H9 (cell line): ENCODE data around the gene SEC22C. TPM values are rescaled to one million over a fixed set of nuclear protein-coding genes. Genes with fewer than 3 reads are reported as not detected.
"Not testable (repeated sequence)": the region's sequence is repeated elsewhere in the genome, so short reads cannot be mapped to it uniquely, and the experiment has no call there.

ENCODE experiments used
- DNase-seq: peaks from one replicate; pipeline ENCODE4 v3.0.0-alpha.2; 2017
- H2AFZ ChIP-seq: one replicate; pipeline ENCODE4 v1.6.1; 2013; ENCODE audit warnings: mild to moderate bottlenecking, low read length, control low read depth, moderate library complexity
- H2AK5ac ChIP-seq: 2 replicates; pipeline ENCODE4 v1.6.1; 2013; ENCODE audit warnings: low read length, control low read depth, mixed read lengths; ENCODE audit not compliant: insufficient read length
- H2BK120ac ChIP-seq: one replicate; pipeline ENCODE4 v1.6.1; 2013; ENCODE audit warnings: low read depth, mild to moderate bottlenecking, low read length, control low read depth, inconsistent platforms; ENCODE audit not compliant: poor library complexity, severe bottlenecking
- H2BK12ac ChIP-seq: 2 replicates; pipeline ENCODE4 v1.6.1; 2013; ENCODE audit warnings: low read length, control low read depth, mixed read lengths, low read depth; ENCODE audit not compliant: insufficient read length
- H2BK15ac ChIP-seq: 2 replicates; pipeline ENCODE4 v1.6.1; 2013; ENCODE audit warnings: low read depth, low read length, control low read depth
- H2BK20ac ChIP-seq: one replicate; pipeline ENCODE4 v1.6.1; 2013; ENCODE audit warnings: low read depth, mild to moderate bottlenecking, low read length, control low read depth, inconsistent platforms; ENCODE audit not compliant: poor library complexity, severe bottlenecking
- H2BK5ac ChIP-seq: 2 replicates; pipeline ENCODE4 v1.6.1; 2013; ENCODE audit warnings: low read length, control low read depth, mixed read lengths; ENCODE audit not compliant: insufficient read length
- H3K14ac ChIP-seq: 2 replicates; pipeline ENCODE4 v1.6.1; 2013; ENCODE audit warnings: low read length, control low read depth; ENCODE audit not compliant: insufficient read depth
- H3K18ac ChIP-seq: 2 replicates; pipeline ENCODE4 v1.6.1; 2013; ENCODE audit warnings: low read depth, mild to moderate bottlenecking, mixed read lengths, low read length, control low read depth; ENCODE audit not compliant: insufficient read length
- H3K23ac ChIP-seq: 2 replicates; pipeline ENCODE4 v1.6.1; 2013; ENCODE audit warnings: low read length, control low read depth, mixed read lengths, low read depth; ENCODE audit not compliant: insufficient read length
- H3K23me2 ChIP-seq: 2 replicates; pipeline ENCODE4 v1.6.1; 2013; ENCODE audit warnings: low read depth, mild to moderate bottlenecking, mixed read lengths, low read length, control low read depth; ENCODE audit not compliant: insufficient read length, poor library complexity, severe bottlenecking
- H3K27ac ChIP-seq: 2 replicates; pipeline ENCODE4 v1.5.1; 2013; ENCODE audit warnings: low read length, control low read depth, mixed read lengths, low read depth; ENCODE audit not compliant: insufficient read length
- H3K27me3 ChIP-seq: 2 replicates; pipeline ENCODE4 v1.6.1; 2013; ENCODE audit warnings: low read length, control low read depth, inconsistent platforms; ENCODE audit not compliant: insufficient read depth
- H3K4ac ChIP-seq: 2 replicates; pipeline ENCODE4 v1.6.1; 2013; ENCODE audit warnings: low read depth, mild to moderate bottlenecking, control low read depth, inconsistent platforms, low read length, moderate library complexity
- H3K4me1 ChIP-seq: 2 replicates; pipeline ENCODE4 v1.6.1; 2013; ENCODE audit warnings: low read length, control low read depth, inconsistent platforms; ENCODE audit not compliant: insufficient read depth
- H3K4me2 ChIP-seq: 2 replicates; pipeline ENCODE4 v1.6.1; 2013; ENCODE audit warnings: low read length, control low read depth, mixed read lengths; ENCODE audit not compliant: insufficient read length, insufficient read depth
- H3K56ac ChIP-seq: 2 replicates; pipeline ENCODE4 v1.6.1; 2013; ENCODE audit warnings: low read depth, mild to moderate bottlenecking, mixed read lengths, low read length, control low read depth; ENCODE audit not compliant: insufficient read length
- H3K79me1 ChIP-seq: 2 replicates; pipeline ENCODE4 v1.6.1; 2013; ENCODE audit warnings: low read depth, mild to moderate bottlenecking, moderate library complexity, low read length, control low read depth, inconsistent platforms; ENCODE audit not compliant: insufficient read depth, poor library complexity, severe bottlenecking
- H3K79me2 ChIP-seq: 2 replicates; pipeline ENCODE4 v1.6.1; 2013; ENCODE audit warnings: low read length, control low read depth, inconsistent platforms; ENCODE audit not compliant: insufficient read depth
- H3K9ac ChIP-seq: 2 replicates; pipeline ENCODE4 v1.6.1; 2013; ENCODE audit warnings: low read length, control low read depth, mixed read lengths; ENCODE audit not compliant: insufficient read length; ENCODE audit errors: extremely low read depth
- H3K9me3 ChIP-seq: one replicate; pipeline ENCODE4 v1.6.1; 2013; ENCODE audit warnings: low read depth, low read length, inconsistent platforms; ENCODE audit not compliant: control insufficient read depth
- H3T11ph ChIP-seq: one replicate; pipeline ENCODE4 v1.6.1; 2013; ENCODE audit warnings: mild to moderate bottlenecking, low read length, control low read depth, inconsistent platforms
- H4K20me1 ChIP-seq: one replicate; pipeline ENCODE4 v1.6.1; 2013; ENCODE audit not compliant: control insufficient read depth, insufficient read length, insufficient read depth
- H4K5ac ChIP-seq: 2 replicates; pipeline ENCODE4 v1.6.1; 2013; ENCODE audit warnings: low read depth, mild to moderate bottlenecking, mixed read lengths, low read length, control low read depth; ENCODE audit not compliant: insufficient read length
- H4K8ac ChIP-seq: replicated peaks from 2 replicates; pipeline ENCODE4 v1.6.1; 2013; ENCODE audit warnings: low read length, control low read depth, mixed read lengths, low read depth; ENCODE audit not compliant: insufficient read length
- H4K91ac ChIP-seq: 2 replicates; pipeline ENCODE4 v1.6.1; 2013; ENCODE audit warnings: low read depth, mild to moderate bottlenecking, moderate library complexity, mixed read lengths, low read length, control low read depth; ENCODE audit not compliant: insufficient read length
- H3K27ac Mint-ChIP-seq, 3 experiments: 2 replicates in 2 of 3; 3 replicates in 1 of 3; pipeline ENCODE4 v1.8.0; 2020 to 2021; ENCODE audit warnings: mixed read lengths in 3 of 3, mild to moderate bottlenecking in 1 of 3, moderate library complexity in 1 of 3
- H3K27me3 Mint-ChIP-seq: 2 replicates; pipeline ENCODE4 v1.8.0; 2021; ENCODE audit warnings: low read depth, mild to moderate bottlenecking, moderate library complexity, mixed read lengths
- H3K36me3 Mint-ChIP-seq, 3 experiments: 2 replicates in 2 of 3; 3 replicates in 1 of 3; pipeline ENCODE4 v1.8.0; 2020 to 2021; ENCODE audit warnings: low read depth in 3 of 3, mixed read lengths in 3 of 3; ENCODE audit not compliant: insufficient read depth in 1 of 3
- H3K4me1 Mint-ChIP-seq, 2 experiments: 2 replicates each; pipeline ENCODE4 v1.8.0; 2020; ENCODE audit warnings: mixed read lengths in 2 of 2
- H3K4me3 Mint-ChIP-seq, 2 experiments: 2 replicates in 1 of 2; 3 replicates in 1 of 2; pipeline ENCODE4 v1.8.0; 2020 to 2021; ENCODE audit warnings: mild to moderate bottlenecking in 2 of 2, mixed read lengths in 2 of 2, moderate library complexity in 1 of 2
- H3K9me3 Mint-ChIP-seq, 2 experiments: 2 replicates in 1 of 2; 3 replicates in 1 of 2; pipeline ENCODE4 v1.8.0; 2020; ENCODE audit warnings: mild to moderate bottlenecking in 2 of 2, mixed read lengths in 2 of 2, moderate library complexity in 1 of 2
- CTCF ChIP-seq: fragments of 200-600 bp; sonication (generic); conservative IDR thresholded peaks from 3 replicates; pipeline ENCODE4 v1.8.0; 2021; ENCODE audit warnings: antibody characterized with exemption, mild to moderate bottlenecking
- WGBS: extraction: QIAGEN DNeasy Blood & Tissue Kit; methylation state at CpG from one replicate; pipeline ENCODE4 v1.1.7; 2013; ENCODE audit warnings: missing lambda C conversion rate, low lambda C conversion rate, mixed read lengths; ENCODE audit not compliant: insufficient read length; ENCODE audit errors: extremely low coverage; 5-methylcytosine and 5-hydroxymethylcytosine counted together
- total RNA-seq: library from RNA; stranded (reverse); gene quantifications from 2 replicates; pipeline ENCODE4 v1.2.1, GENCODE V29; 2021

The SEC22C gene
- total RNA-seq, 1 experiment from 2014 or later = 28.2 TPM

GRCh38 chr3:42557854-42558253 lies 23.9 kb downstream of the SEC22C start:
- Histone ChIP-seq H4K91ac (no peak overlapping the region), H3K23me2 (no peaks in the 10 kb centered on the region), H2BK20ac (no peak overlapping the region), H3T11ph (no peak overlapping the region), H2BK15ac (no peak overlapping the region), H3K23ac (no peak overlapping the region), H3K18ac (no peak overlapping the region), H3K56ac (no peak overlapping the region), H3K14ac (no peak overlapping the region), H3K79me1 (no peaks in the 10 kb centered on the region), H2AK5ac (no peak overlapping the region), H3K9me3 (no peaks in the 10 kb centered on the region), H3K79me2 (no peaks in the 10 kb centered on the region), H3K9ac (no peak overlapping the region), H3K4me2 (no peak overlapping the region), H4K8ac (no peak overlapping the region), H3K27me3 (no peaks in the 10 kb centered on the region), H4K20me1 (no peaks in the 10 kb centered on the region), H3K4me1 (no peaks in the 10 kb centered on the region), H3K4ac (no peak overlapping the region), H2BK12ac (no peak overlapping the region), H2BK120ac (no peak overlapping the region), H3K27ac (no peak overlapping the region), H2AFZ (no peak overlapping the region), H4K5ac (no peak overlapping the region), H2BK5ac (no peak overlapping the region)
- H3K4me3 Mint-ChIP-seq = no peak overlapping the region
- H3K4me1 Mint-ChIP-seq = no peaks in the 10 kb centered on the region
- no peaks in the 10 kb centered on the region for H3K27me3 Mint-ChIP-seq
- H3K27ac Mint-ChIP-seq = no peak overlapping the region
- no peak for DNase-seq
- peaks cover 36 to 64% (median 63%) of the 10 kb centered on the region in 3 experiments for H3K36me3 Mint-ChIP-seq
- TF ChIP-seq CTCF = peak; percentile 42; the same call in 2 of the 3 replicates
- no peaks in the 10 kb centered on the region for H3K9me3 Mint-ChIP-seq

DNA sequence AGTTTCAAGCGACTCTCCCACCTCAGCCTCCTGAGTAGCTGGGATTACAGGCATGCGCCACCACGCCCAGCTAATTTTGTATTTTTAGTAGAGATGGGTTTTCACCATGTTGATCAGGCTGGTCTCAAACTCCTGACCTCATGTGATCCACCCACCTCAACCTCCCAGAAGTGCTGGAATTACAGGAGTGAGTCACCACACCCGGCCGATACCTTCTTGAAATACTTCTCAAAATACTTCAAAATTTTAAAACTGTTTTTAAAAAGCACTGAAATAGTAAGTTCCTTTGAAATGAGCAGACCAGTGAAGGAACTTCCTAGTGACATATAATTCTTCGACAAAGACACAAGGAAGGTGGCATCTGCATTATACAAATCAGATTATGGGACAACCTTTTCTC lies 24.9 kb downstream of the SEC22C start:
- H3K9me3 ChIP-seq, H3K56ac ChIP-seq, DNase-seq, H2BK15ac ChIP-seq, H4K91ac ChIP-seq, H3K27ac ChIP-seq, H2BK5ac ChIP-seq, H4K8ac ChIP-seq, H3K4ac ChIP-seq, H3K9ac ChIP-seq, H3K79me1 ChIP-seq, H2AK5ac ChIP-seq, H4K20me1 ChIP-seq, H3K4me3 Mint-ChIP-seq, H3K4me2 ChIP-seq, H3K23me2 ChIP-seq, H2BK120ac ChIP-seq, H3K79me2 ChIP-seq, H3K27me3 Mint-ChIP-seq, H2AFZ ChIP-seq, H2BK12ac ChIP-seq, H3K27ac Mint-ChIP-seq, H2BK20ac ChIP-seq, H3K4me1 ChIP-seq, H4K5ac ChIP-seq, H3K18ac ChIP-seq, H3K14ac ChIP-seq, H3K23ac ChIP-seq, H3K4me1 Mint-ChIP-seq, H3K9me3 Mint-ChIP-seq, H3T11ph ChIP-seq, H3K27me3 ChIP-seq: not testable (repeated sequence)
- peaks cover 33 to 70% (median 64%) of the 10 kb centered on the region in 3 experiments for H3K36me3 Mint-ChIP-seq
- no CpG with 5 or more reads among the region's 6 CpGs for WGBS
